Measurements from ENCODE around the gene BCOR. TPM values are rescaled to one million over a fixed set of nuclear protein-coding genes. Genes with fewer than 3 reads are reported as not detected.
A peak's percentile ranks its signal among the peaks of the same experiment; 100 is the strongest.

The BCOR gene
- total and polyA plus RNA-seq, 9 of the 15 experiments (the other 6 are each of a cell fraction or from before 2014, with no cell fraction given): 27.5 to 113 (median 37.6) TPM

- TF ChIP-seq, protein P1, sequence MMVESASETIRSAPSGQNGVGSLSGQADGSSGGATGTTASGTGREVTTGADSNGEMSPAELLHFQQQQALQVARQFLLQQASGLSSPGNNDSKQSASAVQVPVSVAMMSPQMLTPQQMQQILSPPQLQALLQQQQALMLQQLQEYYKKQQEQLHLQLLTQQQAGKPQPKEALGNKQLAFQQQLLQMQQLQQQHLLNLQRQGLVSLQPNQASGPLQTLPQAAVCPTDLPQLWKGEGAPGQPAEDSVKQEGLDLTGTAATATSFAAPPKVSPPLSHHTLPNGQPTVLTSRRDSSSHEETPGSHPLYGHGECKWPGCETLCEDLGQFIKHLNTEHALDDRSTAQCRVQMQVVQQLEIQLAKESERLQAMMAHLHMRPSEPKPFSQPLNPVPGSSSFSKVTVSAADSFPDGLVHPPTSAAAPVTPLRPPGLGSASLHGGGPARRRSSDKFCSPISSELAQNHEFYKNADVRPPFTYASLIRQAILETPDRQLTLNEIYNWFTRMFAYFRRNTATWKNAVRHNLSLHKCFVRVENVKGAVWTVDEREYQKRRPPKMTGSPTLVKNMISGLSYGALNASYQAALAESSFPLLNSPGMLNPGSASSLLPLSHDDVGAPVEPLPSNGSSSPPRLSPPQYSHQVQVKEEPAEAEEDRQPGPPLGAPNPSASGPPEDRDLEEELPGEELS (CRISPR knock-in tag; IDR thresholded peaks at IDR 0.05; ENCODE audit: borderline replicate concordance): 0 out of 2 replicates have a peak, but pooled peaks have one; percentile 14
- TF ChIP-seq ZNF644 (tag; IDR thresholded peaks at IDR 0.05; ENCODE audit: low read depth) (no peak), CHCHD3 (CRISPR knock-in tag; IDR thresholded peaks at IDR 0.05) (no peak), POLR2A (conservative IDR thresholded peaks at IDR 0.05) (peak; percentile 54), RBM39 (optimal IDR thresholded peaks at IDR 0.05; ENCODE audit: low read depth, low read length) (no peak)
Observed at GRCh38 chrX:40106676-40107290, 9.0 kb upstream of the BCOR start (continued).

GRCh38 chrX:40105835-40106675 lies 8.3 kb upstream of the BCOR start:
- no peak for FAIRE-seq
- TF ChIP-seq TAF1 (IDR thresholded peaks at IDR 0.05; ENCODE audit: control insufficient read depth, extremely low read depth, insufficient read depth, low read length, severe bottlenecking): peak; percentile 43
- TF ChIP-seq NFRKB (IDR thresholded peaks at IDR 0.05; ENCODE audit: low read depth): peak; percentile 63; the same call in 1 of the 2 replicates
- 0 out of 2 replicates have a peak, but pooled peaks have one; percentile 47 for TF ChIP-seq KAT7 (CRISPR knock-in tag; IDR thresholded peaks at IDR 0.05; ENCODE audit: borderline replicate concordance)
- TF ChIP-seq NFYB (IDR thresholded peaks at IDR 0.05; ENCODE audit: extremely low read depth, insufficient read length): no peak
- TF ChIP-seq GTF2E2 (tag; IDR thresholded peaks at IDR 0.05): 0 out of 2 replicates have a peak, but pooled peaks have one; percentile 31
- TF ChIP-seq, protein P2, sequence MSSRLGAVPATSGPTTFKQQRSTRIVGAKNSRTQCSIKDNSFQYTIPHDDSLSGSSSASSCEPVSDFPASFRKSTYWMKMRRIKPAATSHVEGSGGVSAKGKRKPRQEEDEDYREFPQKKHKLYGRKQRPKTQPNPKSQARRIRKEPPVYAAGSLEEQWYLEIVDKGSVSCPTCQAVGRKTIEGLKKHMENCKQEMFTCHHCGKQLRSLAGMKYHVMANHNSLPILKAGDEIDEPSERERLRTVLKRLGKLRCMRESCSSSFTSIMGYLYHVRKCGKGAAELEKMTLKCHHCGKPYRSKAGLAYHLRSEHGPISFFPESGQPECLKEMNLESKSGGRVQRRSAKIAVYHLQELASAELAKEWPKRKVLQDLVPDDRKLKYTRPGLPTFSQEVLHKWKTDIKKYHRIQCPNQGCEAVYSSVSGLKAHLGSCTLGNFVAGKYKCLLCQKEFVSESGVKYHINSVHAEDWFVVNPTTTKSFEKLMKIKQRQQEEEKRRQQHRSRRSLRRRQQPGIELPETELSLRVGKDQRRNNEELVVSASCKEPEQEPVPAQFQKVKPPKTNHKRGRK (tag; IDR thresholded peaks at IDR 0.05): no peak
- peak; percentile 65 for TF ChIP-seq SMAD4 (CRISPR knock-in tag; conservative IDR thresholded peaks at IDR 0.05)

More at GRCh38 chrX:40105835-40106675, 8.3 kb upstream of the BCOR start:
- Histone ChIP-seq H4K20me1 (replicated peaks; ENCODE audit: control insufficient read depth, insufficient read depth, low read length) (no peaks in the 10 kb centered on the region), H3K9me1 (ENCODE audit: control insufficient read depth, insufficient read depth, low read length) (no peaks in the 10 kb centered on the region), H3K9me3 (replicated peaks; ENCODE audit: control insufficient read depth, insufficient read depth, low read depth, low read length) (no peaks in the 10 kb centered on the region), H3K9ac (ENCODE audit: insufficient read depth in 1 of 2, low read depth in 2 of 2, low read length in 2 of 2) (peak overlapping the region; percentile 85 to 98), H3K4me1 (replicated peaks in 1 of 2; ENCODE audit: control insufficient read depth in 2 of 2, insufficient read depth in 2 of 2, low read length in 2 of 2) (peaks cover 52 to 78% of the 10 kb centered on the region in 2 experiments), H3K79me2 (ENCODE audit: control insufficient read depth, insufficient read depth, low read length) (peaks cover 85% of the 10 kb centered on the region), H3K36me3 (ENCODE audit: control insufficient read depth, insufficient read depth, low read length) (no peaks in the 10 kb centered on the region), H3K27me3 (ENCODE audit: control insufficient read depth in 2 of 2, insufficient read depth in 2 of 2, low read length in 2 of 2) (no peaks in the 10 kb centered on the region), H2AFZ (ENCODE audit: low read depth, low read length) (no peak overlapping the region), H3K4me2 (ENCODE audit: insufficient read depth, low read length) (peak overlapping the region; percentile 84), H3K27ac (ENCODE audit: extremely low read depth, low read depth, low read length) (peak overlapping the region; percentile 95), H3K4me3 (peak overlapping the region; percentile 46)
- no TSS peak for BruUV-seq (replicated peaks)
- DNase-seq (ENCODE audit: extremely low read depth in 1 of 4, low spot score in 3 of 4): peak; percentile 46 to 86 (median 60)
- in situ Hi-C loops (cut with MboI) (loop anchor here (5.0 to 10.0 kb wide), 3 partner anchors 49 to 159 kb away; no protein-coding TSS in a partner anchor), intact Hi-C loops (cut with micrococcal nuclease) (loop anchor here (2.0 to 10.0 kb wide), 4 partner anchors 49 to 371 kb away; no protein-coding TSS in a partner anchor)
- CTCF ChIA-PET (ENCODE audit: low intra/inter-chr PET ratio): no interaction called here
- ATAC-seq: peak; percentile 5
- POLR2A ChIA-PET: interaction anchor here (0.5 to 3.9 kb wide), 5 partner anchors 8 to 65 kb away, joined by 3 to 18 read pairs (median 6); partner anchors contain the start of gene BCOR
- 2% methylated on average over 13 of the region's 85 CpGs for WGBS (ENCODE audit: insufficient coverage, low coverage, missing lambda C conversion rate)
